WI38 (cell line): Measurements from ENCODE around the gene PDGFRB.

Experiments used
- H3K4me3 ChIP-seq: 2 replicates; pipeline ENCODE4 v1.5.1; 2011; ENCODE audit warnings: low read depth, mild to moderate bottlenecking, control low read depth, low read length
- TF ChIP-seq, protein P1 (sequence below): IDR thresholded peaks from 2 replicates; pipeline ENCODE4 v1.5.1; 2012; ENCODE audit warnings: low read depth, mild to moderate bottlenecking, control low read depth, low read length

Gene PDGFRB

DNA sequence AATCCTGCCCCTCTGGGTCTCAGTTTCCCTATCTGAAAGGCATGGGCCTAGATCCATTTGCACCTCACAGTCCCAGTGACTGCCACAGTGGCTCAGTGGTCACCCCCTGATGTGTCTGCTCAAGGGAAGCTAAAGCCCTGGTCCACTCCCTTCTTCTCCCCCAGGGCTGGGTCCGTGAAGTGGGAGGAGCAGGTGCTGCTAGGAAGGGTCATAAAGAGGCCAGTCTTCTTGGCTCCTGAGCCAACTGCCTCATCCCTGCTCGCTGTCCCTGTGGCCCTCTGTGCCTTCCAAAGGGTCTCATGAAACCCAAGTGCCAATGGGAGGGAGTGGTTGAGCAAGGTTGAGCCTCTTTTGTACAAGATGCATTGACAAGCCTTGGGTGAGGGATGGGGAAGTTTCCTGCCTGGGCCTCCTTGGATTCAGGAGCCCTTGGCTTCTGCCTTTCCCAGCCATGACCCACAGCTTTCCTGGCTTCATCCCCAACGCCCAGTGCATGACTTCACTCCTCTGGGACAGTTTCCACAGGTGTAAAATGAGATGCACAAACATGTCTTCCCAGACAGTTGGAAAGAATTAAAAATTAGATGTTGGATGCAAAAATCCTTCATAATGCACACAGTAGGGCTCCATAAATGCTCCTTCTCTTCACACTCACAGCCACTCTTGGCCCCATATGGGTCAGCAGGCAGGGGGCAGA lies 32.6 kb upstream of the PDGFRB start:
- H3K4me3 ChIP-seq = no peak overlapping the region
- TF ChIP-seq, protein P1, sequence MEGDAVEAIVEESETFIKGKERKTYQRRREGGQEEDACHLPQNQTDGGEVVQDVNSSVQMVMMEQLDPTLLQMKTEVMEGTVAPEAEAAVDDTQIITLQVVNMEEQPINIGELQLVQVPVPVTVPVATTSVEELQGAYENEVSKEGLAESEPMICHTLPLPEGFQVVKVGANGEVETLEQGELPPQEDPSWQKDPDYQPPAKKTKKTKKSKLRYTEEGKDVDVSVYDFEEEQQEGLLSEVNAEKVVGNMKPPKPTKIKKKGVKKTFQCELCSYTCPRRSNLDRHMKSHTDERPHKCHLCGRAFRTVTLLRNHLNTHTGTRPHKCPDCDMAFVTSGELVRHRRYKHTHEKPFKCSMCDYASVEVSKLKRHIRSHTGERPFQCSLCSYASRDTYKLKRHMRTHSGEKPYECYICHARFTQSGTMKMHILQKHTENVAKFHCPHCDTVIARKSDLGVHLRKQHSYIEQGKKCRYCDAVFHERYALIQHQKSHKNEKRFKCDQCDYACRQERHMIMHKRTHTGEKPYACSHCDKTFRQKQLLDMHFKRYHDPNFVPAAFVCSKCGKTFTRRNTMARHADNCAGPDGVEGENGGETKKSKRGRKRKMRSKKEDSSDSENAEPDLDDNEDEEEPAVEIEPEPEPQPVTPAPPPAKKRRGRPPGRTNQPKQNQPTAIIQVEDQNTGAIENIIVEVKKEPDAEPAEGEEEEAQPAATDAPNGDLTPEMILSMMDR = no peak

GRCh38 chr5:150186897-150187296 lies 31.3 kb upstream of the PDGFRB start:
- no peak overlapping the region for H3K4me3 ChIP-seq
- TF ChIP-seq, protein P1 = no peak

DNA sequence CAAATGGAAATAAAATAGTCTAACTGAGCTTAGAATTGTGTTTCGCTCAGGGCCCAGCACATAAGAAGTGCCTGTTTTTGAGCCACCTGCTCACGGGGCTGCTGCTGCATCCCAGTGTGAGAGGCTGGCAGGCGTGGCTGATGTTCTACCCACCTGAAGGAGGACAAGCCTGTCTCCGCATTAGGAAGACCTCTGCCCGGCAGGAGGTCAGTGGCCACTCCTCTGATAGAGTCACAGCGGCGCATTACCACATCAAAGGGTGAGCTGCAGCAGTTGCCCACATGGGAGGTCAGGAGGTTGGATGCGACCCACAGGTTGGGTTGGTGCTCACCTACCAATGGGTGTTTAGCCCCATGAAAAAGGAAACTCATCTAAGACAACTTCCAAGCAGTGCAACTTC lies 30.5 kb upstream of the PDGFRB start:
- TF ChIP-seq, protein P1 = no peak

DNA sequence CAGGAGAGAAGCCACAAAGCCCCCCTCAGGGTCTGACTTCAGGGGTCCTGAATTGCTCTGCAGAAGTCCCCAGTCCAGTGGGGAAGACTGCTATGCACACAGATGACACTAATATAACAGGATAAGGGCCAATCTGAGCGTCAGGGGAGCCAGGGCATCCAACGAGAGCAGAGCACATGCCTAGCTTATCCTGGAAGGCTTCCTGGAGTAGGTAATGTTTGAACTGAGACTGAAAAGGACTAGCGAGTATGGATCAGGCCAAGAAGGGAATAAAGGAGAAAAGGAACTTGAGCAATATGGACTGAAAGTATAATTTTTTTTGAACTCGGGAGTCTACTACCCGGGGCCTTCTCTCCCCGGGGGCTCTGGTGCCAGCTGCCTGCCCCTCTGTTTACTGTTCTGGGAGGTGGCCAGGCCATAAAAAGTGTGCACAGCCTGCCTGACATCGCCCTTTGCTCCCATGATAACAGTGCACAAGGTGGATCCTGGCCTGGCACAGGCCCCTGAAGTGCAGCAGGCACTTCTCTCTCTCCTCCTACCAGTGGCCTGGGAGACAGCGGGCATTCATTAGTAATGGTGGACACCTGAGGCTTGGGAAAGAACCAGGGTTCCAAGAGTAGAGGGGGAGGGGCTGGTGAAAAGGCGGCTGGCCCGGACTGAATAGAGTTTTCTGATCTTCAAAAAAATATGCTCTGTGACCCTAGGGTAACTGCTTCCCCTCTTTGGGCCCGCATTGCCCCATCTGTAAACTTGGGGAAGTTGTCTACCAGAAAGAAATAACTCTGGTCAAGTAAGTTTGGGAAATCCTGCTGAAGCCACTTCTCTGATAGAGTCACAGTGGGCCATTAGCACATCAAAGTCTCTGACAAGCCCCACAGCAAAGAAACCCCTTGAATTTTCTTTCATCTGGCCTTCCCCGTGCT lies 29.6 kb upstream of the PDGFRB start:
- TF ChIP-seq, protein P1 = no peak
- H3K4me3 ChIP-seq = no peak overlapping the region

More for the DNA sequence above, 30.5 kb upstream of the PDGFRB start:
- H3K4me3 ChIP-seq = no peak overlapping the region

- no peak overlapping the region for H3K4me3 ChIP-seq
- TF ChIP-seq, protein P1 = no peak
Measured at GRCh38 chr5:150184006-150184405, 28.4 kb upstream of the PDGFRB start.

DNA sequence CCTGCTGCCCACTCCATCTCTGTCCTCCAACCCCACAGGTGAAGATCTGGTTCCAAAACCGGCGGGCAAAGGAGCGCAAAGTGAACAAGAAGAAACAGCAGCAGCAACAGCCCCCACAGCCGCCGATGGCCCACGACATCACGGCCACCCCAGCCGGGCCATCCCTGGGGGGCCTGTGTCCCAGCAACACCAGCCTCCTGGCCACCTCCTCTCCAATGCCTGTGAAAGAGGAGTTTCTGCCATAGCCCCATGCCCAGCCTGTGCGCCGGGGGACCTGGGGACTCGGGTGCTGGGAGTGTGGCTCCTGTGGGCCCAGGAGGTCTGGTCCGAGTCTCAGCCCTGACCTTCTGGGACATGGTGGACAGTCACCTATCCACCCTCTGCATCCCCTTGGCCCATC lies 27.8 kb upstream of the PDGFRB start:
- no peak overlapping the region for H3K4me3 ChIP-seq
- TF ChIP-seq, protein P1 = no peak

DNA sequence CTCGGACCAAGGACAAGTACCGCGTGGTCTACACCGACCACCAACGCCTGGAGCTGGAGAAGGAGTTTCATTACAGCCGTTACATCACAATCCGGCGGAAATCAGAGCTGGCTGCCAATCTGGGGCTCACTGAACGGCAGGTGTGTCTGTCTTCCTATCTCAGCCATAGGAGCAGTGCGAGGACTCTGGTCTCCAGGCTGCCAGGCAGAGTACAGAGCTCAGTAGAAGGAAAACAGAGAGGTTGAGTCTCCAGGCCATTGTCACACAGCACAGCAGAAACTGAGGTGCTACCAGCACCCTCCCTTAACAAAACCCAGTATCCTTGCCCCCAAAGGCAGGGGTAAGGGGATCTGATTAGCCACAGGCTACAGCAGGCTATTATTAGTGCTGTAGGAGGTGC lies 27.1 kb upstream of the PDGFRB start:
- TF ChIP-seq, protein P1 = no peak
- no peak overlapping the region for H3K4me3 ChIP-seq
